ENCODE measurements around the gene SDK1.

Gene SDK1

GRCh38 chr7:4020086-4020485 is 719.0 kb downstream of the SDK1 start:
- no peak for DNase-seq (ENCODE audit: low read depth)
- TF ChIP-seq CTCF (IDR thresholded peaks at IDR 0.05; ENCODE audit: insufficient read depth, low read depth, low read length, missing control alignments) = no peak
- H3K4me3 ChIP-seq (ENCODE audit: low read length) = no peak overlapping the region

- no peak for DNase-seq (ENCODE audit: low read depth)
- no peak overlapping the region for H3K4me3 ChIP-seq (ENCODE audit: low read length)
- TF ChIP-seq CTCF (IDR thresholded peaks at IDR 0.05; ENCODE audit: insufficient read depth, low read depth, low read length, missing control alignments) = no peak
Observed at GRCh38 chr7:4021413-4021812, 720.4 kb downstream of the SDK1 start.

GRCh38 chr7:4022265-4022664 is 721.2 kb downstream of the SDK1 start:
- H3K4me3 ChIP-seq (ENCODE audit: low read length) = no peak overlapping the region
- DNase-seq (ENCODE audit: low read depth) = no peak
- TF ChIP-seq CTCF (IDR thresholded peaks at IDR 0.05; ENCODE audit: insufficient read depth, low read depth, low read length, missing control alignments) = no peak

GRCh38 chr7:4023502-4023901 is 722.5 kb downstream of the SDK1 start:
- no peak overlapping the region for H3K4me3 ChIP-seq (ENCODE audit: low read length)
- DNase-seq (ENCODE audit: low read depth) = no peak
- TF ChIP-seq CTCF (IDR thresholded peaks at IDR 0.05; ENCODE audit: insufficient read depth, low read depth, low read length, missing control alignments) = no peak

GRCh38 chr7:4024133-4024532 is 723.1 kb downstream of the SDK1 start:
- H3K4me3 ChIP-seq (ENCODE audit: low read length) = no peak overlapping the region
- no peak for TF ChIP-seq CTCF (IDR thresholded peaks at IDR 0.05; ENCODE audit: insufficient read depth, low read depth, low read length, missing control alignments)
- DNase-seq (ENCODE audit: low read depth) = no peak

- no peak for DNase-seq (ENCODE audit: low read depth)
- H3K4me3 ChIP-seq (ENCODE audit: low read length) = no peak overlapping the region
- no peak for TF ChIP-seq CTCF (IDR thresholded peaks at IDR 0.05; ENCODE audit: insufficient read depth, low read depth, low read length, missing control alignments)
Observed at GRCh38 chr7:4024806-4025205, 723.8 kb downstream of the SDK1 start.

GRCh38 chr7:4025210-4025609 is 724.2 kb downstream of the SDK1 start:
- no peak for DNase-seq (ENCODE audit: low read depth)
- no peak for TF ChIP-seq CTCF (IDR thresholded peaks at IDR 0.05; ENCODE audit: insufficient read depth, low read depth, low read length, missing control alignments)

More at GRCh38 chr7:4025210-4025609, 724.2 kb downstream of the SDK1 start:
- H3K4me3 ChIP-seq (ENCODE audit: low read length) = no peak overlapping the region
